ENCODE results near the gene TMEM125.

TMEM125 gene

DNA sequence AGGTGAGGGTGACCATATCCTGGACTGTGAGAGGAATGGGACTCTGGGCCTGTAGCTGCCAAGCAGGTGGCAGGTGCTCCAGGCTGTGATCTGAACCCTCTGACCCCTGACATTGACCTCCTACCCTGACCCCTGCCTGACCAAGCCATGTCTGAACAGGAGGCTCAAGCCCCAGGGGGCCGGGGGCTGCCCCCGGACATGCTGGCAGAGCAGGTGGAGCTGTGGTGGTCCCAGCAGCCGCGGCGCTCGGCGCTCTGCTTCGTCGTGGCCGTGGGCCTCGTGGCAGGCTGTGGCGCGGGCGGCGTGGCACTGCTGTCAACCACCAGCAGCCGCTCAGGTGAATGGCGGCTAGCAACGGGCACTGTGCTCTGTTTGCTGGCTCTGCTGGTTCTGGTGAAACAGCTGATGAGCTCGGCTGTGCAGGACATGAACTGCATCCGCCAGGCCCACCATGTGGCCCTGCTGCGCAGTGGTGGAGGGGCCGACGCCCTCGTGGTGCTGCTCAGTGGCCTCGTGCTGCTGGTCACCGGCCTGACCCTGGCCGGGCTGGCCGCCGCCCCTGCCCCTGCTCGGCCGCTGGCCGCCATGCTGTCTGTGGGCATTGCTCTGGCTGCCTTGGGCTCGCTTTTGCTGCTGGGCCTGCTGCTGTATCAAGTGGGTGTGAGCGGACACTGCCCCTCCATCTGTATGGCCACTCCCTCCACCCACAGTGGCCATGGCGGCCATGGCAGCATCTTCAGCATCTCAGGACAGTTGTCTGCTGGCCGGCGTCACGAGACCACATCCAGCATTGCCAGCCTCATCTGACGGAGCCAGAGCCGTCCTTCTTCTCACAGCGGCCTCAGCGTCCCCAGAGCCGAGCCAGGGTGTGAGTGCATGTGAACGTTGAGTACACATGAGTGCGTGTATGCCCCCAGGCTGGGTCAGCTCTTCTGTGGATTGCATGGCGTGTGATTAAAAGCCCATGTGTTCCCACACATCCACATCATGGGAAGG lies 3.1 kb downstream of the TMEM125 start:
- in situ Hi-C loops (cut with MboI; ENCODE audit: low sequenced_read_pairs): no loop called here

DNA sequence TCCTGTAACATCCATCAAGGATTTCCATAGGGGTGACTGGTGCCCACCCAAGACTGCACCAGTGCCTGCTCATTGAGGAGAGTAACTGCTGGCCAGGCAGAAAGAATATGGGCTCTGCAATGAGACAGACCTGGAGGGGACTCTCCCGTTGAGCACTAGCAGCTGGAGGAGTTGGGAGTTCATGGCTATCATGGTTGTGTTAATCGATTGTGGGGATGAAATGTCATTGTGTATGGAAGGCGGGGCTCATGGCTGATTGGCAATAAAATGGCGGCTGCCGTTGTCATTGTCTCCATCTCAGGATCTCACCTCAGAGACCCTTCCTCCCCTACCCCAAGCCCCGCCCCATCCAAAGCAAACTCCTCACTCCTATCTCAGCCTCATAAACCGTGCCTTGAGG lies 3.9 kb downstream of the TMEM125 start:
- in situ Hi-C loops (cut with MboI; ENCODE audit: low sequenced_read_pairs): no loop called here

DNA sequence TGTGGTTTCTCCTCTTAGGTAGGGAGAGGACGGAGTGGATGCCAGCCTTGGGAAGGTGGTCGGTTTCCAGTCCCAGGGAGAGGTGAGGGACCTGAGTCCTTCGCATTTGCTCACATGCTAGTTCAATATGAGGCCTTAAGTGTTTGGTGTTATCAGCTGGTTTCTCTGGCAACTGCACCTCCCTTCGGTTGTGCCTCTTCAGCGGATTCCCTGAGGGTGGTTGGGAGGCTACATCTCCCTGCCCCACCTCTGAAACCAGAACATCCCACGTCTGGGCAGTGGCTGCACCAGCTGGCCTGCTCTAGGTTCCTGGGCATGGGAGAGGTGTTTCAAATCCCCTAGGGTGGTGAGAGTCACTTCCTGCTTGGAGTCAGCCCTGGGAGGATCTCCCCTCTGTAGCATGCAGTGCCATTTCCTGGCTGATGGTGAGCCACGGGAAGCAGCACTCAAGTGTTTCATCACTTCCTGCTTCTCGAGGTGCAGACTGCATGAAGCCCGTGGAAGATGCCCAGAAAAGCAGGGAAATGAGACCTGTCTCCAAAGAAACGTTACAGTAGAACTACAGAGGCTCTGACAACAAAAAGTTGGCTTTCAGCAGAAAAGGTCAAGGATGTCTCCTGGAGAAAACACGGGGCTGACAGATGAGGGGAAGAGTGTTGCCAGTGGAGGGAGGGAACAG lies 4.5 kb downstream of the TMEM125 start:
- in situ Hi-C loops (cut with MboI; ENCODE audit: low sequenced_read_pairs): no loop called here

DNA sequence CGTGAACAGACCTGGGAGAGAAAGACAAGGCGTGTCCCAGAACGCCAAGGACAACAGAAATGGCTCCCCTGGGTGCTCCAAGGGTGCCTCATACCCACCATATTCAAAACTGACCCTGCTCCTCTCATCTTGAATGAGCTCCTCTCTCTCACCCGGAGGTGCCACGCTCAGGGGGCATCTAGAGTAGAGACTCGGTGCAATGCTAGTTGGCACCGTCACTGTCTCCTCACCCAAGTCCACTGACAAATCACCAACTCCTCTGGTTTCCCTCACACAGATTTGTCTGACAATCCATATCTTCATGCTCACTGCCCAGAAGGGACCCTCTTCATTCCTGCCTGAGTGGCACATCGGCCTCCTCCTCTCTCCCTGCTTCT lies 5.0 kb downstream of the TMEM125 start:
- in situ Hi-C loops (cut with MboI; ENCODE audit: low sequenced_read_pairs): no loop called here

DNA sequence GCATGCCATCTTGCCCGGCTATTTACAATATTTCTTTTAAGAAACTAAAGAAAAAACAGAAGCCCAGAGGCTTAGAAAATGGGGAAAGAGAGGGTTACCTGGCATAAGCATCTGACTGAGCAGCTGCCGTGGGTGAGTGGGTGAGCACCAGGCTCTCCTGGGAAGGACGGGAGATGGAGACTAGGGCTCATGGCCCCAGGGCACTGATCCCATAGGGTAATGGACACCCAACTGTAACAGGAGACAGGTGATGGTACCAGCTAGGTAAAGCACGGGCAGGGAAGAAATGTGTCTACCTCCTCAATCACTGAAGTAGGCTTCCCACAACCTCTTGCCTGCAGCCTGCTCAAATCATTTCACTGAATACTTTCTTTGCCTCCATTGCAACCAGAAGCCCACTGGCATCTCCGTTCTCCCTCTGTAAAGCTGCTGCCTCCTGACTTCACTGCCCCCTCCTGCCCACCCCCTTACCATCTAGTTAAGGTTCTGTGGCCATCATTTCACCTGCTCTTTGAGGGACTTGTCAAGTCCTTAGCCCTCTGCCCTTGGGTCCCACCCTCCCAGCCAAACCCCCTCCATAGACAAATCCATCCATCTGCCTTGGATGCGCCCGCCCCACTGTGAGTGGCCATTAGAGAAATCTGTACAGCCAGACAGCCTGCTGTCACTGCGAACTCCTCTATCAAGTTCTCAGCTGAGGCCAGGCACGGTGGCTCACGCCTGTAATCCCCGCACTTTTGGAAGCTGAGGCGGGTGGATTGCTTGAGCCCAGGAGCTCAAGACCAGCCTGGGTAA lies 6.2 kb downstream of the TMEM125 start:
- in situ Hi-C loops (cut with MboI; ENCODE audit: low sequenced_read_pairs): no loop called here

DNA sequence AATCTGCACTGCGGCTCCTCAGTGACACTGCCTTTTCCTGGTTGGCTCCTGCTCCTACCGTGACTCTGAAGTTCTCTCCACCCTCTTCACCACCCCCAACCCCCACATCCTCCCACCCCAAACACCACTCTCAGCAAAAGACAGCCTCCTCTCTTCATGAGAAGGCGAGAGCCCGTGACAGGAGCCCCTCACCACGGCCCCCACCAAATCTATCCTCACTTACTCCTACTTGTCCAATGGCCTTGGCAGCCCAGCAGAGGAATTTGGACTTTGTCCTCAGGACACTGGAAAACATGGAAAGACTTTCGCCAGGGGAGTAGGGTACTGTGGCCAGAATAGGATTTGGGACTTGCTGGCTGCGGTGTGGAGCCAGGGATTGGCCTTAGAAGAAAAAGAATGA lies 6.9 kb downstream of the TMEM125 start:
- in situ Hi-C loops (cut with MboI; ENCODE audit: low sequenced_read_pairs): no loop called here

DNA sequence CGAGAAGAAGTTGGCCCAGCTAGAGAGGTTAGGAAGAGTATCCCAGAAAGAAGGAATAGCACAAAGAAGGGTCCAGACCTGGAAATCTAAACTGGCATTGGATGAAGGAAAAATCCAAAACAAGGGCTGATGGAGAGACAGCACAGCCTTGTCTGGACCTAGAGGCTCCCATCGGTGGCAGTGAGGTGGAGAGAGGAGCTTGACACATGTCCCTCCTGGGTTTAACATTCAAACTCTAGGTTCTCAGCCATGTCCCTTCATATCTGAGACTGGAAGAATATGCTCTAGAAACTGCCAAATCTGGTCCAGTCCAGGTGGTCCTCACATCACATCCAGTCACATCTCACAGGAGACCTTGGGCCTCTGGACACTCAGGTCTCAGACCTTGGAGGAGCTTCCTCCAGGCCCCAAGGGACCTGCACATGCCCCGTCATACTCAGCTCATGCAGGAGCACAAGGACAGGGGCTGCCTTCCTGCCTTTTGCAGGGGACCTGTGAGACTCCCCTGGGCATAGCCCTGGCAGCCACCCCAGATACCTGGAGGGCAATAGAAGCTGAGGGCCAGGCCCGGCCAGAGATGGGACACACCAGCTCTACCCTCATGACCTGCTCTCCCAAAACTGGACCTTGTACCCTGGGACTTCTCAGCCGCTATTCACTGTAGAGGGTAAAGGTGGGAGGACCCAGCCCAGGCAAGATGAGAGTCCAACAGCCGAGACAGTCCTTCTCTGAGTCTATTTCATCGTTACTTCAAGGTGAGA lies 7.5 kb downstream of the TMEM125 start:
- in situ Hi-C loops (cut with MboI; ENCODE audit: low sequenced_read_pairs): no loop called here

DNA sequence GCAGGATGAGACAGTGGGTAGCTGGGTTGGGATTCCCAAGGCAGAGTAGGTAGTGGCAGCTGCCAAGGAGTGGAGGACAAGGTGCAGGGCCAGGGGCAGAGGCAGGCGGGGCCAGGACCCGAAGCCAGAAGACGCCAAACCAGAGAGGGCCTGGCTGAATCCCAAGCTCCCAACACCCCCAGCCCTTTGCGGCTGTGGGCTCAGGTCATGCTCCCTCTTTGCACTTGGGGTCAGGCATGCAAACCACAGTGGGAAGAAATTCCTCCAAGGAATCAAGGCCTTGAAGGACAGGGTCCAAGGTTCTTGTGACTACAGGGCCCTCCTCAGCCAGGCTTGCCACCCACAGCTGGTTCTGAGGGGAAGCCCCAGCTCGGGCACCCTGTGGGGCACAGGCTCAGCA lies 9.4 kb downstream of the TMEM125 start:
- in situ Hi-C loops (cut with MboI; ENCODE audit: low sequenced_read_pairs): no loop called here

DNA sequence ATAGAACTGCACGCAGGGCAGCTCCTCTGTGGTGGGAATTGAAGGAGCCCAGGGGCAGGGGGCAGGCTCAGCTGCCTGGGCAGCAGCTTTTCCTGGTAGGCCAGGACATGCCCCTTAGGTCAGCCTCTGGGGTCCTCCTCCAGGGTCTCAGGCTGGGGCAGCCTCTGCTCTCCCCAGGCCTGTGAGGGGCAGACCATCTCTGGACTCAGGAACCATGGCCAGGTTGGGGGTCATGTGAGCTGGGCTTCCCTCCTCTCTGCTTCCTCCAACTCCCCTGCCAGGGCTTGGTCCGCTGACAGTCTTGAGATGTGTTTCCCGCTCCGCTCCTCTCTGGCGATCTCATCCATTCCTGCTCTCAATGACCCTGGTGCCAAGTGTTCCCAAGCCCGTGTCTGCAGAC lies 9.9 kb downstream of the TMEM125 start:
- in situ Hi-C loops (cut with MboI; ENCODE audit: low sequenced_read_pairs): no loop called here

DNA sequence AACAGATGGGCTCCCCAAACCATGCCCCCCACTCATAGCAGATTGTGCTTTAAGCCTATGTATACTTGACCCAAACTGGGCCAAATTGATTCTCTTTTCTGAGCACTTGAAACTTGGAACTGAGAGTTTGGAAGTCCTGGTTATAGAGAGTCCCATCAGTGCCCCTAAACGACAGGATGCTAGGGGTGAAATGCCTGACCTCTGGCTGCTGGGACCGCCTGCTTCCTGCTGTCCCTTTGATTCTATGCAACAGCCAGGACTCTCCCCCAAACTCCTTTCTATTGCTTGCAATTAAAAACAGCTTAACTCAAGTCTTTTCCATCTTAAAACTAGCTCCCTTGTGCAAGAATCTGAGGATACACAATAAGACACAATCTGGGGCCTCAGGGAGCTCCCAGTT lies 10.9 kb downstream of the TMEM125 start:
- in situ Hi-C loops (cut with MboI; ENCODE audit: low sequenced_read_pairs): no loop called here

DNA sequence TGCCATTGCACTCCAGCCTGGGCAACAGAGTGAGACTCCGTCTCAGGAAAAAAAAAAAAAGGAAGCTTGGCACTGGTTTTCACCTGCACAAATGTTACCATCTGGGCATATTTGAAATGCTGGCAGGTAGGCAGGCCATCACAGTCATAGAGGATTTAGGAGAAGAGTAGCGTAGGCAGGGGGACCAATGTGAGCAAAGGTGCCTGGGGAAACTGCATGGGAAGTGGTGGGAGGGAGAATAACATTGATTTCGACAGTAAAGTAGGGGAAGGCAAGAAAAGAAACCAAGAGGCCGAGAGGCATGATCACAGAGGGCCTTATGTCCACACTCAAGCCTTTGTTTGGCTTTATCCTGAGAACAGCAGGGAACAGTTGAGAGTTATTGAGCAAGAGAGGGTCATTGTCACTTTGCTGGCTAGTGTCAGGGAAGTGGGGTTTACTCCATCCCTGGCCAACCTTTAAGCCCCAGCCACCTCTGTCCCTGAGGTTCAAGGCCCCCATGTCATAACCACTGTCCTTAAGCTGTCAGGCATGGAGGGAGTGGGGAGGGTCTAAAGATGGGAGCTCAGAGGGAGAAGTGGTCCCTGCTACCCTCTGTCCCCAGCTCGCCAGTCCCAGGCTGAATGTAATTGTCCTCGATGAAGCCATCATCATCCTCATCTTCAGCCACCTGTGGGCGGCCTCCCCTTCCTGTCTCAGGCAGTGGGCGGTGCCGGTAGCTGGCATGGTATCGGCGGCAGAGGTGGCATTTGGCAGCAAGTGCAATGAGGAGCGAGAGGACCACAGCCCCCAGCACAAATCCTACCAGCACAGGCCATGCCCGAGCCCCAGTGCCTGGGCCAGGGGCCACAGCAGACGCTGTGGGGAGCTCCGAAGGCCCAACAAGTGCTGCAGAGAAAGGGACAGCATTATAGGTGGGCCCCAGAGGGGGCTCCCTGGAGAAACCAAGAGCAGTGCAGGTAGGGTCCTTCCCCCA lies 12.7 kb downstream of the TMEM125 start:
- in situ Hi-C loops (cut with MboI; ENCODE audit: low sequenced_read_pairs): no loop called here

DNA sequence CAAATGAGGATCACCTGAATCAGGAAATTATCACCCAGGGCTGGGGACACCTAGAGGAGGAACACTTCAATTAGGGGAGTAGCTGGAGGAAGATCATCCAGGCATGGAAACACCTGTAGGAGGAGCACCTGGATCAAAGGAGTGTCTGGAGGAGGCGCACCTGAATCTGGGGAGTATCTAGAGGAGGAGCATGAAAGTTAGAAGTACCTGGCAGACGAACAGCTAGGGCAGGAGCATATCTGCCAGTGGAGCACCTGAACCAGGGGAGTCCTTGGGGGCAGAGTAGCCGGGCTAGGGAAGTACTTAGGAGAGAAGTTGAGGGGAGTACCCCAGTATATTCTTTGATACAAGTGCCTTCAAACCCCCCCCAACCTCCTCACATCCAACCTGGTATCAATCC lies 14.3 kb downstream of the TMEM125 start:
- in situ Hi-C loops (cut with MboI; ENCODE audit: low sequenced_read_pairs): no loop called here

DNA sequence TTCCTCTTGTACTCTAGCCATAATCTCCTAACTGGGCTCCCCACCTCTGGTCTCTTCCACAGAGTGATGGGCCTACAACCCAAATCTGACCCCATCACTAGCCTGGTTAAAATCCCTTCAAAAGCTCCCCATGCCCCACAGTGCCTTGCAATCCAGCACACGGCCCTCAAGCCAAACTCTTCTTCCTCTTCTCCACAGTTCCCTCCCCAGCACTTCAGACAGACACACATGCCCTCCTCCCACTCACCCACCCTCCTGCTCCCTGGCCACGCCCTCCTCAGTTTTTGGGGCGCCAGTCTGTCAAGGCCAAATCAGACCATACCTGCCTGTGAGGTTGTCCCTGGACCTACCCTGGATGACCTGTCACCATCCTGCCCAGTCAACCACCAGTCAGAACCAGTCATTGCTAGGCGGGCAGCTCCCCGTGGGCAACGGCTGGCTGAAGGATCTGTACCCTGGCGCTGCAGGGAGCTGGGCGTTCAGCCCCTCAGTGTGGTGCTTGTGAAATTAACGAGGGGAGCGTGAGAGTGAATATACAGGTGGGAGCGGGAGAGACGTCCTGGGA lies 14.8 kb downstream of the TMEM125 start:
- in situ Hi-C loops (cut with MboI; ENCODE audit: low sequenced_read_pairs): no loop called here

DNA sequence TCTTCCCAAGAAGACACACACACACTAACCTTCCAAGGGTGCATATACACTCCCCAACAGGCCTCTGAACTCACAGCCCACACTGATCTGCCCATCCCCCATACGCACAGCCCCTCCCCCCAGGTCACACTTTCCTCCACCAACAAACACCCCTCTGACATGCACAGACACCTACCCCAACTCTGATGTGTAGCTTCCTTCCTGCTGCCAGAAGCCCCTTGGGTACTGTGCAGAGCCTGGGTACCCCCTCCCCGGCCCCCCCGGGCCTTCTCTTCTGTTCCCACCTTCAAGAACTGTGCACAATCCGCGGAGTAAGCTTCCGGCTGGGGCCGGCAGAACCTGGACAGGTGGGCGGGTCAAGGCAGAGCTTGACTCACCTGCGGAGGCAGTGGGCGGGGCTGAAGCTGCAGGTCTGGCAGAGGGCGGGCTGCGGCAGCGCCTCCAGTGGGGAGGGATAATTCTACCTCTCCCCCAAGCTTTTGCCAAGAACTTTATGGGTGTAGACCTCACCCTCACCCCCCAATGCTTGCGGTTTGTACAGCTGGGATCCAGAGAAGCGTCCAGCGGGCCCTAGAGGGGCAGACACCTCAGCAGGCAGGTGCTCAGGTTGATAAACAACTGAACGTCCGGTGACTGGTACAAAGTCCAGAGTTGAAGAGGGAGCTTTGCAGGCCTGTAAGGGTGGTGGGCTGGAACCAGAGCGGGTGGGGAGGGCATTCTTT lies 15.6 kb downstream of the TMEM125 start, which contains the start of gene C1orf210:
Gene C1orf210 (minus strand): TSS at position 313 of the 722 bp plus-strand sequence. CDS start 2,311 bp downstream, outside the sequence.
- in situ Hi-C loops (cut with MboI; ENCODE audit: low sequenced_read_pairs): no loop called here

DNA sequence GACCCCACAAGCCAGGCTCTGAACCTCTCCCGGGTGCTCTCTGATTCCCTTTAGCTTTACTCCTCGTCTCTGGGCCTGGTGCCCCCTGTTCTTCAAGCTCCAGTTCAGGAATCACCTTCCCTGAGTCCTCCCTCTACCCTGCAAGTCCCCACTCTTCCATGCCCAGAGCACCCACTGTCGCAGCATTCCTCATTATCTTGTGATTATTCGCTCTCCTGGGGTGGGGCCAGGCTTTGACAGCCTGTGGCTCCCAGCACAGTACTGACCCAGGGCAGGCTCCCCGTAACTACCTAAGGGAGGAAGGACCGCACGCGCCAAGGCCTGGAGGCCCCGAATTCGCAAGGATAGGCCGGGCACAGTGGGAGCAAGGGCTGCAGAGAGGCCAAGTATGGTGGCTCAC lies 16.3 kb downstream of the TMEM125 start:
- in situ Hi-C loops (cut with MboI; ENCODE audit: low sequenced_read_pairs): no loop called here

DNA sequence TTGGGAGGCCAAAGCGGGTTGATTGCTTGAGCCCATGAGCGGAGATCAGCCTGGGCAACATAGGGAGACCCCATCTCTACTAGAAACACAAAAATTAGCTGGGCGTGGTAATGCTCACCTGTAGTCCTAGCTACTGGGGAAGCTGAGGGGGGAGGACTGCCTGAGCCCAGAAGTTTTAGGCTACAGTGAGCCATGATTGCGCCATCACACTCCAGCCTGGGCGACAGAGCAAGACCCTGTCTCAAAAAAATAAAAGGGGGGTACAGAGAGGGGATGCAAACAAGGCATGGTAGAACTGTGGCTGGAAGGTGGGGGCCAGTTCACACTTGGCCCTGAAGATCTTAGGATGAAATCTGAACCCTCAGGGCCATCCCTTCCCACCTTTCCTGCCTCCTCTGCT lies 16.8 kb downstream of the TMEM125 start:
- in situ Hi-C loops (cut with MboI; ENCODE audit: low sequenced_read_pairs): no loop called here

DNA sequence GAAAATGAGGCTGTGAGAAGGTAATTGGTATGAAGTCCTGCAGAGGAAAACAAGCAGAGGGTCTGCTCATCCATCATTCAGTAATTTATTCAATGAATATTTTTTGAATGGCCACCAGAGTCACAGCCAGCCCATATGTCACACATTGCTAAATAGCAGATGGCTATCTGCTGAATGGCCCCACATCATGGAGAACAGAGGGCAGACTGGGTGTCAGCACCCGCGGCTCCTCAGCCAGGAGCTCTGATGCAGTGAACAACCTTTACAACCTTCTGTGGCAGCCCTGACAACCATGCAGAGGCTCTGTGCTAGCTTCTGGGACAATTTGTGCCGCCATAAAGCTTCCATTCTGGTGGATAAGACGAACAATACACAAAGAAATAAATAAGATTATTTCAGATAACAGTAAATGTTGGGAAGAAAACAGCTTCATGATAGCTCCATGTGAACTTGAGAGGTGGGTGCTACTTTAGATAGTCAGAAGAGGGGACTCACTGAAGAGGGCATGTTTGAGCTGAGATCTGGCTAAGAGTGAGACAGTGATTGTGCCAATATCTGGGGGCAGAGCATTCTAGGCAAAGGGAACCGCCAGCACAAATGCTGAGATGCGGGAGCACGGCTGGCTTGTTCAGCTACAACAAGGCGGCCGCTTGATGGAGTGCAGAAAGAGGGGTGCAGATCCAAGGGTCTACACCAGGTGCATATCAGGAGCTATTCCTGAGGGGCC lies 18.4 kb downstream of the TMEM125 start:
- in situ Hi-C loops (cut with MboI; ENCODE audit: low sequenced_read_pairs): no loop called here

Measured in HL-60/S4 treated with retinoic acid at 250 ng/mL for 4 days and 3 days (cell line).